ENCODE results near the gene EDNRA.

DNA sequence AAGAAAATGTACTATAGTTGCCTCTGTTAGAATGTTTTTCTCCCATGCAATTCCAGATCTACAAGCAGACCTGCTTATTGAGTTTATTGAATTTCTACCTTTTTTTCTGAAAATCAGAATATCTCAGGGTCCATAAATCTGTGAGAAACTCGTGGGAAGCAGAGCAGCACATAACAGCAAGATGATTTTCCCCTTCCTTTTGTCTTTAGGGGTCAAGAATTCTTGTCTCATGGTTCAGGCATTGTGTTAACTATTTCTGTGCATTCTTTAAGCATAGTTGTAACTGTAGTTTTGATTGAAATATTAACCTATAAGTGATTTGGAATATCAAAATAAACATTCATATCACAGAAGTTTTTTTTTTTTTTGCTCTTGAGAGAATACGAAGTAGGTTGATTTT, 11.4 kb downstream of the EDNRA start:
- TF ChIP-seq, protein P1, sequence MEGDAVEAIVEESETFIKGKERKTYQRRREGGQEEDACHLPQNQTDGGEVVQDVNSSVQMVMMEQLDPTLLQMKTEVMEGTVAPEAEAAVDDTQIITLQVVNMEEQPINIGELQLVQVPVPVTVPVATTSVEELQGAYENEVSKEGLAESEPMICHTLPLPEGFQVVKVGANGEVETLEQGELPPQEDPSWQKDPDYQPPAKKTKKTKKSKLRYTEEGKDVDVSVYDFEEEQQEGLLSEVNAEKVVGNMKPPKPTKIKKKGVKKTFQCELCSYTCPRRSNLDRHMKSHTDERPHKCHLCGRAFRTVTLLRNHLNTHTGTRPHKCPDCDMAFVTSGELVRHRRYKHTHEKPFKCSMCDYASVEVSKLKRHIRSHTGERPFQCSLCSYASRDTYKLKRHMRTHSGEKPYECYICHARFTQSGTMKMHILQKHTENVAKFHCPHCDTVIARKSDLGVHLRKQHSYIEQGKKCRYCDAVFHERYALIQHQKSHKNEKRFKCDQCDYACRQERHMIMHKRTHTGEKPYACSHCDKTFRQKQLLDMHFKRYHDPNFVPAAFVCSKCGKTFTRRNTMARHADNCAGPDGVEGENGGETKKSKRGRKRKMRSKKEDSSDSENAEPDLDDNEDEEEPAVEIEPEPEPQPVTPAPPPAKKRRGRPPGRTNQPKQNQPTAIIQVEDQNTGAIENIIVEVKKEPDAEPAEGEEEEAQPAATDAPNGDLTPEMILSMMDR (IDR thresholded peaks at IDR 0.05), result no peak
- TF ChIP-seq POLR2A (IDR thresholded peaks at IDR 0.05), result no peak

All from esophagus squamous epithelium (tissue), 4 donors.